GM23338 (cell line): Measurements from ENCODE around the gene RORC. TPM values are rescaled to one million over a fixed set of nuclear protein-coding genes. Genes with fewer than 3 reads are reported as not detected.

Experiments used
- ATAC-seq: fragments of 200-7000 bp; cut with Tn5 transposase; 3 replicates; pipeline ENCODE4 v1.9.1; 2020
- DNase-seq: peaks from one replicate; pipeline ENCODE4 v3.0.0-alpha.2; 2015; ENCODE audit warnings: low spot score
- H2AFZ ChIP-seq: fragments of 200-600 bp; sonication (generic); 2 replicates; pipeline ENCODE4 v1.8.0; 2016; ENCODE audit warnings: antibody characterized with exemption, mild to moderate bottlenecking, moderate library complexity
- H3F3A ChIP-seq: fragments of 200-600 bp; sonication (generic); replicated peaks from 2 replicates; pipeline ENCODE4 v1.8.0; 2017; ENCODE audit warnings: antibody characterized with exemption, mixed run types, low read depth
- H3K27ac ChIP-seq: fragments of 200-600 bp; sonication (generic); 2 replicates; pipeline ENCODE4 v1.6.1; 2016; ENCODE audit warnings: low read depth
- H3K27me3 ChIP-seq: fragments of 200-600 bp; sonication (generic); 2 replicates; pipeline ENCODE4 v1.8.0; 2016; ENCODE audit warnings: mild to moderate bottlenecking, mixed run types, moderate library complexity; ENCODE audit not compliant: insufficient read depth
- H3K36me3 ChIP-seq: fragments of 200-600 bp; sonication (generic); 2 replicates; pipeline ENCODE4 v1.8.0; 2016; ENCODE audit warnings: mild to moderate bottlenecking; ENCODE audit not compliant: insufficient read depth
- H3K4me1 ChIP-seq: fragments of 200-600 bp; sonication (generic); 2 replicates; pipeline ENCODE4 v1.8.0; 2016; ENCODE audit warnings: mild to moderate bottlenecking, moderate library complexity; ENCODE audit not compliant: insufficient read depth
- H3K4me2 ChIP-seq: fragments of 200-600 bp; sonication (generic); 2 replicates; pipeline ENCODE4 v1.7.1; 2017; ENCODE audit warnings: mixed run types
- H3K4me3 ChIP-seq: fragments of 200-600 bp; sonication (generic); 2 replicates; pipeline ENCODE4 v1.6.1; 2016; ENCODE audit warnings: mixed run types
- H3K79me2 ChIP-seq: fragments of 200-600 bp; sonication (generic); replicated peaks from 2 replicates; pipeline ENCODE4 v1.8.0; 2017; ENCODE audit warnings: mild to moderate bottlenecking; ENCODE audit not compliant: insufficient read depth
- H3K9me2 ChIP-seq: fragments of 200-600 bp; sonication (generic); 2 replicates; pipeline ENCODE4 v1.8.0; 2017; ENCODE audit not compliant: insufficient read depth
- H4K20me1 ChIP-seq: fragments of 200-600 bp; sonication (generic); replicated peaks from 2 replicates; pipeline ENCODE4 v1.8.0; 2017; ENCODE audit warnings: mild to moderate bottlenecking; ENCODE audit not compliant: insufficient read depth
- H3K27ac Mint-ChIP-seq: 2 replicates; pipeline ENCODE4 v1.8.0; 2020; ENCODE audit warnings: inconsistent platforms, mild to moderate bottlenecking, moderate library complexity, mixed read lengths
- H3K27me3 Mint-ChIP-seq: 3 replicates; pipeline ENCODE4 v1.8.0; 2022; ENCODE audit warnings: low read depth, mild to moderate bottlenecking, moderate library complexity, mixed read lengths, inconsistent platforms; ENCODE audit not compliant: insufficient read depth, poor library complexity
- H3K36me3 Mint-ChIP-seq: 3 replicates; pipeline ENCODE4 v1.8.0; 2021; ENCODE audit warnings: low read depth, mild to moderate bottlenecking, inconsistent platforms, moderate library complexity, mixed read lengths
- H3K4me1 Mint-ChIP-seq: 3 replicates; pipeline ENCODE4 v1.8.0; 2020; ENCODE audit warnings: mild to moderate bottlenecking, inconsistent platforms, mixed read lengths
- H3K4me3 Mint-ChIP-seq: 3 replicates; pipeline ENCODE4 v1.8.0; 2021; ENCODE audit warnings: moderate library complexity, mild to moderate bottlenecking, inconsistent platforms, mixed read lengths
- H3K9me3 Mint-ChIP-seq: 3 replicates; pipeline ENCODE4 v1.8.0; 2020; ENCODE audit warnings: moderate library complexity, mild to moderate bottlenecking, inconsistent platforms, mixed read lengths
- CTCF ChIP-seq, 2 experiments: fragments of 200-600 bp in 1 of 2; sonication (generic) in 1 of 2; conservative IDR thresholded peaks; 2 replicates each; pipeline versions ENCODE4 v1.5.1 to v1.6.1; 2016 to 2017; ENCODE audit warnings: antibody characterized with exemption in 2 of 2, low read depth in 2 of 2, mild to moderate bottlenecking in 2 of 2, moderate library complexity in 1 of 2
- EZH2 ChIP-seq: fragments of 200-600 bp; sonication (generic); IDR thresholded peaks from one replicate; pipeline ENCODE4 v1.8.0; 2017; ENCODE audit warnings: antibody characterized with exemption, mild to moderate bottlenecking, low read depth; ENCODE audit not compliant: unreplicated experiment
- EZH2phosphoT487 ChIP-seq: fragments of 200-600 bp; sonication (generic); IDR thresholded peaks from one replicate; pipeline ENCODE4 v1.8.1; 2018; ENCODE audit warnings: antibody characterized with exemption; ENCODE audit not compliant: unreplicated experiment
- JUNB ChIP-seq: IDR thresholded peaks from one replicate; pipeline ENCODE4 v1.6.1; 2016; ENCODE audit warnings: antibody characterized with exemption; ENCODE audit not compliant: unreplicated experiment
- NANOG ChIP-seq: IDR thresholded peaks from 2 replicates; pipeline ENCODE4 v1.6.1; 2016; ENCODE audit warnings: antibody characterized with exemption, borderline replicate concordance
- ZNF462 ChIP-seq: fragments of 250-450 bp; sonication (Bioruptor Pico); IDR thresholded peaks from 2 replicates; pipeline ENCODE4 v1.5.0; 2020; ENCODE audit warnings: mild to moderate bottlenecking, moderate library complexity
- polyA plus RNA-seq: library from polyadenylated mRNA; unstranded; fragments of >200 nt; fragmentation: Nextera tagmentation; extraction: Ambion mirVana; gene quantifications from 2 replicates; pipeline ENCODE4 v1.2.1, GENCODE V29; 2016
- total RNA-seq: library from RNA; depleted of rRNA; stranded (reverse); fragments of >200 nt; shearing (Covaris generic); gene quantifications from 2 replicates; pipeline ENCODE4 v1.2.3, GENCODE V29; 2014

RORC gene
- total and polyA plus RNA-seq, 2 experiments from 2014 or later, result 0.29 to 0.97 TPM

DNA sequence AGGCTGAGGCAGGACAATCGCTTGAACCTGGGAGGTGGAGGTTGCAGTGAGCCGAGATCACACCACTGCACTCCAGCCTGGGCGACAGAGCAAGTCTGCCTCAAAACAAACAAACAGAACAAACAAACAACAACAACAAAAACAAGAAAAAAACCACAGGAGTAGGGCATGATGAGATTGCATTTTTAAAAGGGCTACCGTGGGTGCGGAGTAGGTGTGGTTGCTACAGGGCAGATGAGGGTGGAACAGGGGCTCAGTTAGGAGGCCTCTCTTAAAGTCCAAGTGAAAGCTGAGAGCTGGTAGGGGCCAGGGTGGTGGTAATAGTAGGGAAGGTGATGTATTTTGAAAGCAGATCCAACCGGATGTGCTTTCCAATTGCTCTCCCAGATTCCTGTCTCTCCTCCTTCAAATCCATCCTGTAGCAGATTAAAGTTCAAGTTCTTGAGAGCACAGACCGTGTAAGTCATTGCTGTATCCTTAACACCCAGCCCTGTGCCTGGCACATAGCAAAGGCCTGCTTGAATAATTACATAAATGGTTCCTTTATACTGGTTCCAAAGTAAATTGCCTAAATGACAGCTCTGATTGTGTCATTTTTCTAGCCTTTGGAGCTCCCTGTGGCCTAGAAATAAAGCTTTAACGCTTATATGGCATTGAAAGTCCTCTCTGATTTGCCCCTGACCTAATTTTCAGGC lies 22.2 kb downstream of the RORC start:
- no peaks in the 10 kb centered on the region for H3F3A ChIP-seq
- peaks cover 22% of the 10 kb centered on the region for H3K4me1 Mint-ChIP-seq

More for the DNA sequence above, 22.2 kb downstream of the RORC start:
- no peak overlapping the region for H3K4me3 ChIP-seq
- peak; percentile 41 for ATAC-seq
- H3K9me2 ChIP-seq, result no peaks in the 10 kb centered on the region
- no peaks in the 10 kb centered on the region for H4K20me1 ChIP-seq
- H3K9me3 Mint-ChIP-seq, result no peaks in the 10 kb centered on the region
- H3K36me3 ChIP-seq, result no peaks in the 10 kb centered on the region
- peaks cover 7% of the 10 kb centered on the region for H3K27me3 Mint-ChIP-seq
- TF ChIP-seq ZNF462 (no peak), EZH2phosphoT487 (no peak), JUNB (no peak), EZH2 (no peak), CTCF (conservative IDR thresholded peaks at IDR 0.05; ENCODE audit: low read depth in 2 of 2) (no peak), NANOG (no peak)
- H3K79me2 ChIP-seq, result no peaks in the 10 kb centered on the region
- H3K27ac Mint-ChIP-seq, result peak overlapping the region; percentile 95
- H2AFZ ChIP-seq, result 0 out of 2 replicates have a peak overlapping the region, but pooled peaks have one; percentile 38
- no peaks in the 10 kb centered on the region for H3K36me3 Mint-ChIP-seq
- H3K4me2 ChIP-seq, result peak overlapping the region; percentile 4; the same call in 1 of the 2 replicates
- no peaks in the 10 kb centered on the region for H3K27me3 ChIP-seq
- H3K4me1 ChIP-seq, result peaks cover 7% of the 10 kb centered on the region
- no peak overlapping the region for H3K27ac ChIP-seq
- DNase-seq, result no peak
- no peak overlapping the region; the same call in 2 of the 3 replicates for H3K4me3 Mint-ChIP-seq
